NCI-H2107 treated with DMSO at 0.1 percent for 48 hours (cell line): ENCODE measurements around the gene VPS54.

Experiments
- DNase-seq: peaks from one replicate; lab custom pipeline; 2025; ENCODE audit not compliant: unreplicated experiment; lab: John Stamatoyannopoulos, UW

The VPS54 gene

GRCh38 chr2:63914311-63914710 is 104.9 kb downstream of the VPS54 start:
- DNase-seq, result no peak

- DNase-seq, result no peak
These were observed 116.2 kb downstream of the VPS54 start for GRCh38 chr2:63903003-63903402.

- DNase-seq, result no peak
These were observed 117.1 kb downstream of the VPS54 start for GRCh38 chr2:63902149-63902548.

- no peak for DNase-seq
These were observed 119.6 kb downstream of the VPS54 start for GRCh38 chr2:63899639-63900038.

GRCh38 chr2:63898839-63899238 is 120.4 kb downstream of the VPS54 start:
- DNase-seq, result no peak

GRCh38 chr2:63894167-63894566 is 125.1 kb downstream of the VPS54 start:
- DNase-seq, result no peak

- DNase-seq, result no peak
These were observed 126.1 kb downstream of the VPS54 start for GRCh38 chr2:63893163-63893562.

GRCh38 chr2:63891488-63892030 is 127.7 kb downstream of the VPS54 start:
- DNase-seq, result no peak

GRCh38 chr2:63890678-63891077 is 128.6 kb downstream of the VPS54 start:
- no peak for DNase-seq

GRCh38 chr2:63888490-63889402 is 130.5 kb downstream of the VPS54 start:
- peak; percentile 50 for DNase-seq

GRCh38 chr2:63888053-63888452 is 131.2 kb downstream of the VPS54 start:
- no peak for DNase-seq

GRCh38 chr2:63886445-63886844 is 132.8 kb downstream of the VPS54 start:
- DNase-seq, result no peak

GRCh38 chr2:63882395-63883105 is 136.7 kb downstream of the VPS54 start:
- DNase-seq, result no peak

- DNase-seq, result peak; percentile 70
These were observed 138.0 kb downstream of the VPS54 start for GRCh38 chr2:63881205-63881604.

GRCh38 chr2:63880625-63881024 is 138.6 kb downstream of the VPS54 start:
- DNase-seq, result no peak

- no peak for DNase-seq
These were observed 139.3 kb downstream of the VPS54 start for GRCh38 chr2:63879876-63880433.

GRCh38 chr2:63878486-63878885 is 140.7 kb downstream of the VPS54 start:
- no peak for DNase-seq

GRCh38 chr2:63876311-63876710 is 142.9 kb downstream of the VPS54 start:
- DNase-seq, result no peak

GRCh38 chr2:63875559-63876245 is 143.5 kb downstream of the VPS54 start:
- no peak for DNase-seq

GRCh38 chr2:63875131-63875527 is 144.1 kb downstream of the VPS54 start:
- DNase-seq, result no peak
